MM.1S (cell line): ENCODE data around the gene ATF2.

Experiments
- EZH2 ChIP-seq: fragments of 300-600 bp; sonication (generic); optimal IDR thresholded peaks from 2 replicates; pipeline ENCODE3; 2017; ENCODE audit warnings: low read depth, mild to moderate bottlenecking, antibody characterized with exemption, low read length, mixed read lengths
- EZH2phosphoT487 ChIP-seq: fragments of 300-600 bp; sonication (generic); IDR thresholded peaks from 2 replicates; pipeline ENCODE4 v1.6.1; 2018; ENCODE audit warnings: antibody characterized with exemption, low read length
- TF ChIP-seq, protein P1 (sequence below): fragments of 300-600 bp; sonication (generic); IDR thresholded peaks from 2 replicates; pipeline ENCODE4 v1.5.1; 2016; ENCODE audit warnings: antibody characterized with exemption, low read length, mixed read lengths

DNA sequence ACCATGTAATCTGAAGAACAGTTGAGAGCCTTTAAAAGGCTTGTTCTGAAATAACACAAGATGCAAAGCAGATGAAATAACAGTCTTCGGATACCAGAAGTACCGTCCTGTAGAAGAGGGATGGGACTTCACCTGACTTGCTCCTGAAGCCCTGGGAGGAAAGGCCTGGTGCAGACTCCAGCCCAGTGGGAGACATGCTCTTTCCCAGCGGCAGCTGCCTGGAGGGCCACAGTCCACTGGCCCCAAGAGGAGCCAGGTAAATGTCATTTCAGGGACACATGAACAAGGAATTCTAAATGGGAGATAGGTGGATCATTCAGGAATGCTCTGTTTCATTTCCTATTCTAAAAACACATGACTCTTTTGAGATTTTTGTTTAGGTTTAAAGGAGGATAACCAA lies 140.2 kb downstream of the ATF2 start:
- TF ChIP-seq, protein P1, sequence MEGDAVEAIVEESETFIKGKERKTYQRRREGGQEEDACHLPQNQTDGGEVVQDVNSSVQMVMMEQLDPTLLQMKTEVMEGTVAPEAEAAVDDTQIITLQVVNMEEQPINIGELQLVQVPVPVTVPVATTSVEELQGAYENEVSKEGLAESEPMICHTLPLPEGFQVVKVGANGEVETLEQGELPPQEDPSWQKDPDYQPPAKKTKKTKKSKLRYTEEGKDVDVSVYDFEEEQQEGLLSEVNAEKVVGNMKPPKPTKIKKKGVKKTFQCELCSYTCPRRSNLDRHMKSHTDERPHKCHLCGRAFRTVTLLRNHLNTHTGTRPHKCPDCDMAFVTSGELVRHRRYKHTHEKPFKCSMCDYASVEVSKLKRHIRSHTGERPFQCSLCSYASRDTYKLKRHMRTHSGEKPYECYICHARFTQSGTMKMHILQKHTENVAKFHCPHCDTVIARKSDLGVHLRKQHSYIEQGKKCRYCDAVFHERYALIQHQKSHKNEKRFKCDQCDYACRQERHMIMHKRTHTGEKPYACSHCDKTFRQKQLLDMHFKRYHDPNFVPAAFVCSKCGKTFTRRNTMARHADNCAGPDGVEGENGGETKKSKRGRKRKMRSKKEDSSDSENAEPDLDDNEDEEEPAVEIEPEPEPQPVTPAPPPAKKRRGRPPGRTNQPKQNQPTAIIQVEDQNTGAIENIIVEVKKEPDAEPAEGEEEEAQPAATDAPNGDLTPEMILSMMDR: no peak
- TF ChIP-seq EZH2 (no peak), EZH2phosphoT487 (no peak)
